Activated CD4-positive, alpha-beta T cell treated with anti-CD3 and anti-CD28 coated beads for 4 hours (primary cell): Measurements from ENCODE around the gene ABCB8.

Source experiments
- DNase-seq, 2 donors: peaks; one replicate each; pipeline ENCODE4 v3.0.0-alpha.2; 2020

The ABCB8 gene

GRCh38 chr7:151028131-151028947 lies at the start of gene ABCB8:
Gene ABCB8 (plus strand): TSS chr7:151028450. CDS start chr7:151028516, 66 bp downstream.
- DNase-seq: peak; percentile 96 to 99

- DNase-seq: no peak
These were observed 48.4 kb upstream of the ABCB8 start for GRCh38 chr7:150979713-150980390.

GRCh38 chr7:150980663-150981062 lies 47.6 kb upstream of the ABCB8 start:
- DNase-seq: no peak

GRCh38 chr7:150981644-150982043 lies 46.6 kb upstream of the ABCB8 start:
- DNase-seq: no peak

GRCh38 chr7:150982351-150982750 lies 45.9 kb upstream of the ABCB8 start:
- DNase-seq: no peak

GRCh38 chr7:150983893-150984368 lies 44.3 kb upstream of the ABCB8 start:
- DNase-seq: peak in 1 of 2 donors; percentile 35

- peak; percentile 45 to 61 for DNase-seq
These were observed 42.1 kb upstream of the ABCB8 start for GRCh38 chr7:150986099-150986512.

GRCh38 chr7:150986556-150986955 lies 41.7 kb upstream of the ABCB8 start:
- no peak for DNase-seq

- peak; percentile 55 to 73 for DNase-seq
These were observed 39.7 kb upstream of the ABCB8 start for GRCh38 chr7:150988230-150989226.

- no peak for DNase-seq
These were observed 38.8 kb upstream of the ABCB8 start for GRCh38 chr7:150989456-150989855.

- DNase-seq: no peak
These were observed 37.6 kb upstream of the ABCB8 start, which contains the start of gene NOS3 for GRCh38 chr7:150990416-150991186. Gene NOS3 (plus strand): TSS chr7:150991017. CDS start chr7:150993804, 2,787 bp downstream.

- no peak for DNase-seq
These were observed 36.1 kb upstream of the ABCB8 start for GRCh38 chr7:150992051-150992640.

- DNase-seq: no peak
These were observed 35.4 kb upstream of the ABCB8 start for GRCh38 chr7:150992833-150993302.

- no peak for DNase-seq
These were observed 34.7 kb upstream of the ABCB8 start for GRCh38 chr7:150993511-150993910.

- no peak for DNase-seq
These were observed 34.0 kb upstream of the ABCB8 start for GRCh38 chr7:150994141-150994837.

GRCh38 chr7:150994838-150995510 lies 33.3 kb upstream of the ABCB8 start:
- no peak for DNase-seq

- DNase-seq: no peak
These were observed 31.7 kb upstream of the ABCB8 start for GRCh38 chr7:150996376-150997074.

- no peak for DNase-seq
These were observed 31.2 kb upstream of the ABCB8 start for GRCh38 chr7:150997075-150997511.

- DNase-seq: no peak
These were observed 30.4 kb upstream of the ABCB8 start for GRCh38 chr7:150997817-150998216.
